Adrenal gland (tissue), 12 donors: ENCODE data around the gene ASTN1. TPM values are rescaled to one million over a fixed set of nuclear protein-coding genes. Genes with fewer than 3 reads are reported as not detected.

ENCODE experiments used
- DNase-seq, 7 donors: peaks; one replicate each; pipeline ENCODE4 v3.0.0-alpha.2; 2019 to 2020
- H3K27ac ChIP-seq, 5 donors: fragments of 200-600 bp; sonication (generic) in 4 of 5; 1 replicate in 3 of 5; 2 replicates in 2 of 5; pipeline versions ENCODE4 v1.5.1 to v1.8.0; 2016 to 2020; ENCODE audit warnings: mild to moderate bottlenecking in 1 of 5
- H3K27me3 ChIP-seq: fragments of 200-600 bp; 2 replicates; pipeline ENCODE4 v1.8.0; 2021
- H3K36me3 ChIP-seq, 2 donors: fragments of 200-600 bp; replicated peaks in 1 of 2; 1 replicate in 1 of 2; 2 replicates in 1 of 2; pipeline versions ENCODE4 v1.5.1 to v1.8.0; 2018 to 2022
- H3K4me1 ChIP-seq, 2 donors: fragments of 200-600 bp; replicated peaks in 1 of 2; 1 replicate in 1 of 2; 2 replicates in 1 of 2; pipeline versions ENCODE4 v1.5.1 to v1.8.0; 2018 to 2021
- H3K4me3 ChIP-seq, 4 donors: fragments of 200-600 bp; sonication (generic) in 3 of 4; one replicate each; pipeline ENCODE4 v1.5.1; 2016 to 2018
- H3K9me3 ChIP-seq, 3 donors: fragments of 200-600 bp; sonication (generic) in 1 of 3; replicated peaks in 1 of 3; 1 replicate in 2 of 3; 2 replicates in 1 of 3; pipeline versions ENCODE4 v1.5.1 to v1.8.0; 2016 to 2021
- CTCF ChIP-seq, 6 experiments: fragments of 450-650 bp in 4 of 6; fragments of 200-600 bp in 2 of 6; sonication (generic) in 1 of 6; IDR thresholded peaks; 1 replicate in 5 of 6; 2 replicates in 1 of 6; pipeline versions ENCODE4 v1.5.1 to v1.8.0; 2016 to 2021; ENCODE audit warnings: antibody characterized with exemption in 6 of 6, mild to moderate bottlenecking in 2 of 6, moderate library complexity in 1 of 6
- POLR2A ChIP-seq, 2 donors: fragments of 450-650 bp; IDR thresholded peaks; one replicate each; pipeline ENCODE4 v1.6.1; 2017; ENCODE audit warnings: antibody characterized with exemption in 2 of 2, mild to moderate bottlenecking in 2 of 2, moderate library complexity in 1 of 2
- WGBS, 4 donors: extraction: QIAGEN DNeasy Blood & Tissue Kit in 2 of 4; methylation state at CpG; one replicate each; pipeline versions ENCODE4 v1.1.5 to v1.1.7; 2013 to 2017; 5-methylcytosine and 5-hydroxymethylcytosine counted together
- intact Hi-C, 2 donors: fragments of 100-400 bp; cut with DNase I; formaldehyde crosslinking; loops; one replicate each; pipeline versions ENCODE4 v1.14.1 to v1.15.0; 2022 to 2023
- polyA plus RNA-seq, 3 donors: library from polyadenylated mRNA; stranded (reverse); fragments of 200-250 nt in 2 of 3; fragments of 350-450 nt in 1 of 3; fragmentation: Illumina TruSeq in 1 of 3; extraction: RNeasy Lipid Tissue Mini Kit (QIAGEN cat#74804) in 1 of 3; gene quantifications; one replicate each; pipeline ENCODE4 v1.2.3, GENCODE V29; 2013 to 2014
- total RNA-seq, 9 donors: library from RNA; depleted of rRNA in 4 of 9; stranded (reverse); fragments of >200 nt in 4 of 9; fragments of 120-200 nt in 1 of 9; fragmentation: NEBNext Ultra II Directional in 1 of 9; extraction: Animal tissue kit (Norgen Biotek cat#: 25700) in 1 of 9; gene quantifications; one replicate each; pipeline versions ENCODE4 v1.1.0 to v1.2.4, GENCODE V29; 2013 to 2023
- donor health status: healthy with polysubstance abuse.
- donor health status: Bipolar disorder and iron deficiency.
- donor health status: DM: yes; HTN: yes; CAD: no.
- donor health status: DM: no; HTN: no; CAD: no.
- donor health status: DM: no; HTN: no; CAD: no.
- donor health status: DM: yes; HTN: yes; CAD: no.

ASTN1 gene
- total and polyA plus RNA-seq, 12 donors: 7.7 to 58.6 (median 40.7) TPM

- Histone ChIP-seq H3K9me3 (no peaks in the 10 kb centered on the region), H3K36me3 (no peaks in the 10 kb centered on the region), H3K27ac (peak overlapping the region in 1 of 5 donors; percentile 30), H3K4me1 (peaks cover 0 to 13% of the 10 kb centered on the region in 2 donors), H3K4me3 (peak overlapping the region in 2 of 4 donors; percentile 47 to 52), H3K27me3 (no peaks in the 10 kb centered on the region)
- intact Hi-C loops: no loop called here
- DNase-seq: no peak
- TF ChIP-seq POLR2A (IDR thresholded peaks at IDR 0.05) (no peak), CTCF (IDR thresholded peaks at IDR 0.05) (no peak)
- WGBS, 4 donors: 2 to 3% (median 2%) methylated on average over 9 of the region's 9 CpGs
These were observed 542 bp upstream of the ASTN1 start for GRCh38 chr1:177165069-177165439.

GRCh38 chr1:177163844-177164379 lies 600 bp downstream of the ASTN1 start:
- TF ChIP-seq POLR2A (IDR thresholded peaks at IDR 0.05) (no peak), CTCF (IDR thresholded peaks at IDR 0.05) (no peak)
- peaks cover 0 to 13% of the 10 kb centered on the region in 2 donors for H3K4me1 ChIP-seq
- whole genome bisulfite sequencing, 4 donors: 1 to 2% (median 1%) methylated on average over 13 to 15 of the region's 15 CpGs
- intact Hi-C loops: no loop called here
- peak; percentile 13 to 65 (median 42) for DNase-seq
- H3K36me3 ChIP-seq: no peaks in the 10 kb centered on the region
- H3K27me3 ChIP-seq: no peaks in the 10 kb centered on the region
- peak overlapping the region in 3 of 5 donors; percentile 3 to 30 (median 30) for H3K27ac ChIP-seq
- H3K9me3 ChIP-seq: no peaks in the 10 kb centered on the region
- H3K4me3 ChIP-seq: peak overlapping the region in 2 of 4 donors; percentile 47 to 52

- DNase-seq: no peak
- no peaks in the 10 kb centered on the region for H3K36me3 ChIP-seq
- peaks cover 0 to 13% of the 10 kb centered on the region in 2 donors for H3K4me1 ChIP-seq
- 50 to 65% (median 59%) methylated on average over 2 of the region's 2 CpGs for whole genome bisulfite sequencing, 4 donors
- no peak overlapping the region for H3K4me3 ChIP-seq
- intact Hi-C loops: no loop called here
- H3K27me3 ChIP-seq: no peaks in the 10 kb centered on the region
- no peak overlapping the region for H3K27ac ChIP-seq
- TF ChIP-seq CTCF (IDR thresholded peaks at IDR 0.05): no peak
- no peak for TF ChIP-seq POLR2A (IDR thresholded peaks at IDR 0.05)
- H3K9me3 ChIP-seq: no peaks in the 10 kb centered on the region
These were observed 2.3 kb downstream of the ASTN1 start for GRCh38 chr1:177162243-177162642.

GRCh38 chr1:177146499-177146898 lies 18.0 kb downstream of the ASTN1 start:
- Histone ChIP-seq H3K4me3 (no peak overlapping the region), H3K27me3 (no peaks in the 10 kb centered on the region), H3K36me3 (no peaks in the 10 kb centered on the region), H3K27ac (no peak overlapping the region), H3K9me3 (no peaks in the 10 kb centered on the region), H3K4me1 (peaks cover 13 to 26% of the 10 kb centered on the region in 2 donors)
- intact Hi-C loops: no loop called here
- DNase-seq: no peak
- WGBS, 4 donors: 42 to 65% (median 54%) methylated on average over 2 of the region's 2 CpGs
- TF ChIP-seq CTCF (IDR thresholded peaks at IDR 0.05) (no peak), POLR2A (IDR thresholded peaks at IDR 0.05) (no peak)
